OCI-LY7 (cell line): ENCODE measurements around the gene GALNTL6. TPM values are rescaled to one million over a fixed set of nuclear protein-coding genes. Genes with fewer than 3 reads are reported as not detected.

Experiments
- BruUV-seq: library from RNA; stranded (reverse); fragments of 400-500 nt; replicated peaks from 2 replicates; lab custom pipeline; 2021; lab: Mats Ljungman, UMichigan
- CTCF ChIA-PET: fragments of 300-600 bp; sonication (Branson Sonifier 250); formaldehyde crosslinking; loops from one replicate; lab custom pipeline; 2022; ENCODE audit warnings: antibody characterized with exemption; ENCODE audit not compliant: unreplicated experiment; lab: Charles Lee
- POLR2A ChIA-PET: fragments of 300-600 bp; sonication (Branson Sonifier 250); formaldehyde crosslinking; loops from one replicate; lab custom pipeline; 2022; ENCODE audit warnings: antibody characterized with exemption; lab: Charles Lee
- DNase-seq: peaks from one replicate; pipeline ENCODE4 v3.0.0-alpha.2; 2015; ENCODE audit warnings: low spot score
- H2AFZ ChIP-seq: fragments of 200-600 bp; sonication (generic), shearing (Covaris generic); 2 replicates; pipeline ENCODE4 v1.6.1; 2014; ENCODE audit warnings: mild to moderate bottlenecking, antibody characterized with exemption, low read length, moderate library complexity
- H3K27ac ChIP-seq: fragments of 200-600 bp; sonication (generic); 2 replicates; pipeline ENCODE4 v1.5.1; 2014; ENCODE audit warnings: mixed run types, low read depth, mild to moderate bottlenecking, moderate library complexity, low read length, inconsistent platforms; ENCODE audit not compliant: poor library complexity, severe bottlenecking
- H3K36me3 ChIP-seq: fragments of 200-600 bp; sonication (generic); 2 replicates; pipeline ENCODE4 v1.6.1; 2014; ENCODE audit warnings: mild to moderate bottlenecking, antibody characterized with exemption, low read length, moderate library complexity, mixed read lengths; ENCODE audit not compliant: insufficient read depth
- H3K4me1 ChIP-seq: fragments of 200-600 bp; sonication (generic); 2 replicates; pipeline ENCODE4 v1.5.1; 2014; ENCODE audit warnings: mild to moderate bottlenecking, low read length; ENCODE audit not compliant: insufficient read depth, poor library complexity, severe bottlenecking
- H3K4me2 ChIP-seq: fragments of 200-600 bp; sonication (generic); 2 replicates; pipeline ENCODE4 v1.6.1; 2014; ENCODE audit warnings: mild to moderate bottlenecking, low read length
- H3K4me3 ChIP-seq: fragments of 200-600 bp; sonication (generic); 2 replicates; pipeline ENCODE4 v1.5.1; 2014; ENCODE audit warnings: mild to moderate bottlenecking, low read depth, low read length; ENCODE audit not compliant: poor library complexity, severe bottlenecking
- H3K79me2 ChIP-seq: fragments of 200-600 bp; sonication (generic); 2 replicates; pipeline ENCODE4 v1.6.1; 2016; ENCODE audit warnings: low read depth, mild to moderate bottlenecking, low read length, moderate library complexity, mixed read lengths; ENCODE audit not compliant: insufficient read depth
- H3K9me2 ChIP-seq: fragments of 200-600 bp; sonication (generic); 2 replicates; pipeline ENCODE4 v1.6.1; 2016; ENCODE audit warnings: mild to moderate bottlenecking, low read length, mixed read lengths; ENCODE audit not compliant: insufficient read depth
- H3K9me3 ChIP-seq: fragments of 200-600 bp; sonication (generic); 2 replicates; pipeline ENCODE4 v1.6.1; 2014; ENCODE audit warnings: mild to moderate bottlenecking, mixed run types, low read length, mixed read lengths
- H4K20me1 ChIP-seq: fragments of 200-600 bp; sonication (generic); 2 replicates; pipeline ENCODE4 v1.6.1; 2014; ENCODE audit warnings: mild to moderate bottlenecking, antibody characterized with exemption, low read length, moderate library complexity, mixed read lengths; ENCODE audit not compliant: insufficient read depth
- EZH2phosphoT487 ChIP-seq: fragments of 200-600 bp; sonication (generic); IDR thresholded peaks from 2 replicates; pipeline ENCODE4 v1.6.1; 2018; ENCODE audit warnings: low read depth, borderline replicate concordance, mild to moderate bottlenecking, mixed run types, antibody characterized with exemption, low read length, moderate library complexity, mixed read lengths
- intact Hi-C: fragments of 100-400 bp; cut with micrococcal nuclease; formaldehyde crosslinking; loops from one replicate; pipeline ENCODE4 v1.10.0; 2022; ENCODE audit not compliant: unreplicated experiment
- total RNA-seq, 2 experiments: library from RNA; depleted of rRNA in 1 of 2; stranded (reverse); fragments of >200 nt in 1 of 2; shearing (Covaris generic) in 1 of 2; gene quantifications; 2 replicates each; pipeline ENCODE4 v1.2.3, GENCODE V29; 2014 to 2022
- TF ChIP-seq, protein P1 (sequence below): fragments of 200-600 bp; sonication (generic); conservative IDR thresholded peaks from 2 replicates; pipeline ENCODE4 v1.5.1; 2014; ENCODE audit warnings: mild to moderate bottlenecking, antibody characterized with exemption, low read length, moderate library complexity, mixed read lengths

GALNTL6 gene
- total RNA-seq, 2 experiments from 2014 or later, result not detected

DNA sequence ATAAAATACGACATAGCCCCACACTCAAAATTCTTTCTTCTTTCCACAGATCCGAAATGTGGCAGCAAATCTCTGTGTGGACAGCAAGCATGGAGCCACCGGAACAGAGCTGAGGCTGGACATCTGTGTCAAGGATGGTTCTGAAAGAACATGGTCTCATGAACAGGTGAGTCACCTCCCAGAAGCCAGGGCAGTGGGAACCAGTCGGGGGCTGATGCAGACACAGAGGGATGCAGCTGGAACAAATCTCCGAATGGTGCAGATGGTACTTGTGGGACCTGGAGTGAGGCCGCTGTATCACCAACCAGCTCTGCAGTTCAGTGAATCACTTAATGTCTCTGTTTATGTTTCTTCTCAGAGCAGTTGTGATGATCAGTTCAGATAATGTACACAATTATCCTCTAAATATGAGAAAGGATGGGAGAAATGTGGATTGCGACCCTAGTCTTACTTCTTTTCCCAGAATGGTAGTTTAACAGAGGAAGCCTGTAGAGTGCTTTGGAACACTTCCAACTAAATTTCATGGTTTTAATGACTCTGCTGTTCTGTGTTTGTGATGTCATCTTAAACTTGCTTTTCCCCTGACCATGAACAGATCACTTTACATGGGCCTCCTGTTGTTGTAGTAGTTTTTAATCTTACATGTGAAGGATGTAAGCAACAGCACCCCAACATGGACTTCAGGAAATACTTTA, 1196.1 kb downstream of the GALNTL6 start:
- POLR2A ChIA-PET, result no interaction called here
- Histone ChIP-seq H3K27ac (no peak overlapping the region), H3K4me2 (no peak overlapping the region), H3K9me2 (no peaks in the 10 kb centered on the region), H3K36me3 (no peaks in the 10 kb centered on the region), H3K9me3 (no peaks in the 10 kb centered on the region), H3K79me2 (no peaks in the 10 kb centered on the region), H3K4me1 (peaks cover 5% of the 10 kb centered on the region), H2AFZ (no peak overlapping the region), H3K4me3 (no peak overlapping the region), H4K20me1 (no peaks in the 10 kb centered on the region)
- intact Hi-C loops, result no loop called here
- CTCF ChIA-PET, result no interaction called here
- DNase-seq, result no peak
- TF ChIP-seq, protein P1, sequence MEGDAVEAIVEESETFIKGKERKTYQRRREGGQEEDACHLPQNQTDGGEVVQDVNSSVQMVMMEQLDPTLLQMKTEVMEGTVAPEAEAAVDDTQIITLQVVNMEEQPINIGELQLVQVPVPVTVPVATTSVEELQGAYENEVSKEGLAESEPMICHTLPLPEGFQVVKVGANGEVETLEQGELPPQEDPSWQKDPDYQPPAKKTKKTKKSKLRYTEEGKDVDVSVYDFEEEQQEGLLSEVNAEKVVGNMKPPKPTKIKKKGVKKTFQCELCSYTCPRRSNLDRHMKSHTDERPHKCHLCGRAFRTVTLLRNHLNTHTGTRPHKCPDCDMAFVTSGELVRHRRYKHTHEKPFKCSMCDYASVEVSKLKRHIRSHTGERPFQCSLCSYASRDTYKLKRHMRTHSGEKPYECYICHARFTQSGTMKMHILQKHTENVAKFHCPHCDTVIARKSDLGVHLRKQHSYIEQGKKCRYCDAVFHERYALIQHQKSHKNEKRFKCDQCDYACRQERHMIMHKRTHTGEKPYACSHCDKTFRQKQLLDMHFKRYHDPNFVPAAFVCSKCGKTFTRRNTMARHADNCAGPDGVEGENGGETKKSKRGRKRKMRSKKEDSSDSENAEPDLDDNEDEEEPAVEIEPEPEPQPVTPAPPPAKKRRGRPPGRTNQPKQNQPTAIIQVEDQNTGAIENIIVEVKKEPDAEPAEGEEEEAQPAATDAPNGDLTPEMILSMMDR, result no peak
- TF ChIP-seq EZH2phosphoT487, result no peak
- BruUV-seq, result no TSS peak

DNA sequence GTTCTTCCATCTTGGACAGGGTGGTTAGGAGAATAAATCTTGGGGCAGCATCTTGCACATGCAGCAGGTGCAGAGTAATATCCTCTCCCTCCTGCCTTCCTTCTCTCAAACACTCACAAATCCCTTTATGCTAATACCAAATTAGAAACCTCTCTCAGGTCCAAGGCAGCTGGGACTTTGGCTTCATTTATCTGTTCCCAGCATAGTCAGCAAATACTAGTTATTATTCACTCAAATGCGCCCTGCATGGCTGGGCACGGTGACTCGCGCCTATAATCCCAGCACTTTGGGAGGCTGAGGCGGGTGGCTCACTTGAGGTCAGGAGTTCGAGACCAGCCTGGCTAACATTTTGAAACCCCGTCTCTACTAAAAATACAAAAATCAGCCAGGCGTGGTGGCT, 1199.4 kb downstream of the GALNTL6 start:
- CTCF ChIA-PET, result interaction anchor here (1.7 kb wide), 1 partner anchor 289 kb away, joined by 18 read pairs; no protein-coding TSS in a partner anchor
- no peak for DNase-seq
- no peak for TF ChIP-seq EZH2phosphoT487
- TF ChIP-seq, protein P1, result no peak
- no TSS peak for BruUV-seq
- no peaks in the 10 kb centered on the region for H3K9me3 ChIP-seq
- H3K4me3 ChIP-seq, result no peak overlapping the region
- H3K4me1 ChIP-seq, result peaks cover 5% of the 10 kb centered on the region
- H3K9me2 ChIP-seq, result no peaks in the 10 kb centered on the region
- H4K20me1 ChIP-seq, result no peaks in the 10 kb centered on the region
- POLR2A ChIA-PET, result interaction anchor here (0.9 to 1.9 kb wide), 4 partner anchors 11 to 408 kb away, joined by 3 to 12 read pairs (median 4); no protein-coding TSS in a partner anchor
- intact Hi-C loops, result loop anchor here (1.0 to 5.0 kb wide), 5 partner anchors 245 to 405 kb away; no protein-coding TSS in a partner anchor
- H3K36me3 ChIP-seq, result no peaks in the 10 kb centered on the region
- H3K79me2 ChIP-seq, result no peaks in the 10 kb centered on the region
- H2AFZ ChIP-seq, result no peak overlapping the region
- no peak overlapping the region for H3K27ac ChIP-seq
- H3K4me2 ChIP-seq, result no peak overlapping the region
